ENCODE measurements around the gene RNF20. TPM values are rescaled to one million over a fixed set of nuclear protein-coding genes. Genes with fewer than 3 reads are reported as not detected.
A peak's percentile ranks its signal among the peaks of the same experiment; 100 is the strongest.

RNF20 gene
- 10 to 100 TPM; 33.3 to 40.9 TPM for total RNA-seq

GRCh38 chr9:101533334-101534204 is at the start of gene RNF20:
Gene RNF20 (plus strand): TSS chr9:101533853. CDS start chr9:101535424, 1,571 bp downstream.
- H3K9me3 ChIP-seq = no peaks in the 10 kb centered on the region
- H3K4me1 ChIP-seq = peaks cover 6% of the 10 kb centered on the region
- no peaks in the 10 kb centered on the region for H3K36me3 ChIP-seq
- DNase-seq = peak; percentile 100
- no peak for TF ChIP-seq CTCF (IDR thresholded peaks at IDR 0.05)
- H3K4me3 ChIP-seq = peak within 1 kb of the TSS; percentile 67
- H3K27ac ChIP-seq = peak within 1 kb of the TSS; percentile 88
- intact Hi-C loops (cut with DNase I) = no loop called here
- H3K9ac ChIP-seq (ENCODE audit: low read depth in 2 of 2, low read length in 2 of 2) = peak within 1 kb of the TSS; percentile 91 to 95
- H3K27me3 ChIP-seq = no peaks in the 10 kb centered on the region

- no peak overlapping the region for H3K27ac ChIP-seq
- no peaks in the 10 kb centered on the region for H3K9me3 ChIP-seq
- intact Hi-C loops (cut with DNase I) = no loop called here
- peaks cover 6% of the 10 kb centered on the region for H3K4me1 ChIP-seq
- no peak overlapping the region for H3K9ac ChIP-seq (ENCODE audit: low read depth in 2 of 2, low read length in 2 of 2)
- no peaks in the 10 kb centered on the region for H3K36me3 ChIP-seq
- H3K4me3 ChIP-seq = no peak overlapping the region
- no peak for DNase-seq
- H3K27me3 ChIP-seq = no peaks in the 10 kb centered on the region
- TF ChIP-seq CTCF (IDR thresholded peaks at IDR 0.05) = no peak
Observed at GRCh38 chr9:101484046-101484445, 49.6 kb upstream of the RNF20 start.

GRCh38 chr9:101485924-101486692 is 47.5 kb upstream of the RNF20 start:
- peaks cover 4% of the 10 kb centered on the region for H3K4me1 ChIP-seq
- H3K9me3 ChIP-seq = no peaks in the 10 kb centered on the region
- no peaks in the 10 kb centered on the region for H3K27me3 ChIP-seq
- H3K27ac ChIP-seq = peak overlapping the region; percentile 88
- TF ChIP-seq CTCF (IDR thresholded peaks at IDR 0.05) = no peak
- H3K36me3 ChIP-seq = no peaks in the 10 kb centered on the region
- DNase-seq = peak; percentile 72
- H3K9ac ChIP-seq (ENCODE audit: low read depth in 2 of 2, low read length in 2 of 2) = peak overlapping the region; percentile 86 to 94
- intact Hi-C loops (cut with DNase I) = no loop called here
- peak overlapping the region; percentile 78 for H3K4me3 ChIP-seq

GRCh38 chr9:101486693-101487442 is 46.8 kb upstream of the RNF20 start:
- Histone ChIP-seq H3K9me3 (no peaks in the 10 kb centered on the region), H3K27ac (peak overlapping the region; percentile 88), H3K9ac (ENCODE audit: low read depth in 2 of 2, low read length in 2 of 2) (peak overlapping the region; percentile 86 to 94), H3K4me3 (peak overlapping the region; percentile 78), H3K36me3 (no peaks in the 10 kb centered on the region), H3K27me3 (no peaks in the 10 kb centered on the region), H3K4me1 (peaks cover 4% of the 10 kb centered on the region)
- DNase-seq = peak; percentile 72
- peak; percentile 25 for TF ChIP-seq CTCF (IDR thresholded peaks at IDR 0.05)
- intact Hi-C loops (cut with DNase I) = no loop called here

- peak overlapping the region; percentile 86 to 94 for H3K9ac ChIP-seq (ENCODE audit: low read depth in 2 of 2, low read length in 2 of 2)
Observed at GRCh38 chr9:101487443-101487840, 46.2 kb upstream of the RNF20 start.

More at GRCh38 chr9:101487443-101487840, 46.2 kb upstream of the RNF20 start:
- Histone ChIP-seq H3K4me1 (peaks cover 4% of the 10 kb centered on the region), H3K27me3 (no peaks in the 10 kb centered on the region), H3K36me3 (no peaks in the 10 kb centered on the region), H3K9me3 (no peaks in the 10 kb centered on the region), H3K27ac (peak overlapping the region; percentile 88), H3K4me3 (peak overlapping the region; percentile 78)
- no peak for DNase-seq
- no peak for TF ChIP-seq CTCF (IDR thresholded peaks at IDR 0.05)
- intact Hi-C loops (cut with DNase I) = no loop called here

All from colonic mucosa (tissue), 4 donors.